ENCODE measurements around the gene IGFALS.

The IGFALS gene

GRCh38 chr16:1790261-1790610, 3.3 kb downstream of the IGFALS start:
- no peaks in the 10 kb centered on the region for H3K4me1 ChIP-seq
- no peaks in the 10 kb centered on the region for H3K9me3 ChIP-seq
- DNase-seq (ENCODE audit: low spot score in 2 of 2), result no peak
- H3K36me3 ChIP-seq (replicated peaks), result peaks cover 6% of the 10 kb centered on the region; the same call in 1 of the 2 replicates
- in situ Hi-C loops (cut with MboI; ENCODE audit: low sequenced_read_pairs), result no loop called here
- no peaks in the 10 kb centered on the region for H3K27me3 ChIP-seq (ENCODE audit: low read depth)
- no peak overlapping the region for H3K4me3 ChIP-seq

DNA sequence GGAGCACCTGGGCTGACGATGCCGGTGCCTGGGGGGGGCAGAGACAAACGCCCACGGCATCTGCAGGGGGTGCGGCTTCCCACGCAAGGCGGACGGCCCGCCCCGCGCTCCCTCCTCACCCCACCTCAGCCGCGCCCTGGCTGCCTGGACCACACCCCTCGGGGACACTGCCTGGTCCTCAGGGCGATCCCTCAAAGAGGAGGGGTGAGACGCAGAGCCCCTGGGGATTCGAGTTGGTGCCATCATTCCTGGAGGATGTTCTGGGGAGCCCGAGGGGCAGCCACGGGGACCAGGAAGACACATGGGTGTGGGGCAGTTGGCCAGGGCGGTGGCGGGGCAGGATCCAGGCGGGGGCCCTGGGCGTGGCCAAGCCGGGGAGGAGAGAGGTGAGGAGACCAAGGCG, 3.9 kb downstream of the IGFALS start:
- Histone ChIP-seq H3K36me3 (replicated peaks) (peaks cover 6% of the 10 kb centered on the region), H3K27me3 (ENCODE audit: low read depth) (no peaks in the 10 kb centered on the region), H3K4me3 (no peak overlapping the region), H3K9me3 (no peaks in the 10 kb centered on the region), H3K4me1 (no peaks in the 10 kb centered on the region)
- no peak for DNase-seq (ENCODE audit: low spot score in 2 of 2)
- in situ Hi-C loops (cut with MboI; ENCODE audit: low sequenced_read_pairs), result no loop called here

- no peak for DNase-seq (ENCODE audit: low spot score in 2 of 2)
- Histone ChIP-seq H3K36me3 (replicated peaks) (peaks cover 10% of the 10 kb centered on the region), H3K27me3 (ENCODE audit: low read depth) (no peaks in the 10 kb centered on the region), H3K9me3 (no peaks in the 10 kb centered on the region), H3K4me1 (no peaks in the 10 kb centered on the region), H3K4me3 (no peak overlapping the region)
- in situ Hi-C loops (cut with MboI; ENCODE audit: low sequenced_read_pairs), result no loop called here
Observed at GRCh38 chr16:1788708-1789100, 4.8 kb downstream of the IGFALS start.

- in situ Hi-C loops (cut with MboI; ENCODE audit: low sequenced_read_pairs), result no loop called here
- no peaks in the 10 kb centered on the region for H3K27me3 ChIP-seq (ENCODE audit: low read depth)
- H3K36me3 ChIP-seq (replicated peaks), result peaks cover 10% of the 10 kb centered on the region
- H3K4me1 ChIP-seq, result no peaks in the 10 kb centered on the region
- no peak overlapping the region for H3K4me3 ChIP-seq
- H3K9me3 ChIP-seq, result no peaks in the 10 kb centered on the region
- no peak for DNase-seq (ENCODE audit: low spot score in 2 of 2)
Observed at GRCh38 chr16:1788095-1788707, 5.3 kb downstream of the IGFALS start.

DNA sequence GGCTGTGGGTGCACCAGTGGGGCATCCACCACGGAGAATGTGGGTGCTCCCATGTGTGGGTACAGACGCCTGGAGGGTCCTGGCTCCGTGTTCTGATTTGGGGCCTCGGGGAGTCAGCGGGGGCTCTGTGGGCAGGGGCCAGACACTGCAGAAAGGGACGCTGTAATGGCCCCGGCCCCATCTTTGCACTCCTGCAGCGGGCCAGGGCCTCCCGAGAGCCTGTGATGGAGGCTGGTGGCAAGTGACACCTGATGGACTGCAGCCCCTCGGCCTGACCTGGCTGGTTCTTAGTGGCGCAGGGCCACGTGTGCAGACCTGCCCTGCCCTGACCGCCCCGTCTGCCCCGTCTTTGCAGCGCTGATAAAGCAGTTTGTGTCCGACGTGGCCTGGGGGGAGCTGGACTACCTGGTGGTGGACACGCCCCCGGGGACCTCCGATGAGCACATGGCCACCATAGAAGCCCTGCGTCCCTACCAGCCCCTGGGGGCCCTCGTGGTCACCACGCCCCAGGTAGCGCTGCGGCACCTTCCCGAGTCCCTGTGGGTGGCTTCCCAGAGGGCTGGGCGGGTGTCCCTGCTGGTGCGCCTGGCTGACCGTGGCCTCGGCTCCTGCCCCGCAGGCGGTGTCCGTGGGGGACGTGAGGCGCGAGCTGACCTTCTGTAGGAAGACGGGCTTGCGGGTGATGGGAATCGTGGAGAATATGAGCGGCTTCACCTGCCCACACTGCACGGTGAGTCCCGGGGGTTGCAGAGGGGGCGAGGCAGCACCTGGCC, 6.0 kb downstream of the IGFALS start:
- DNase-seq (ENCODE audit: low spot score in 2 of 2), result no peak
- in situ Hi-C loops (cut with MboI; ENCODE audit: low sequenced_read_pairs), result no loop called here
- H3K4me3 ChIP-seq, result no peak overlapping the region
- H3K27me3 ChIP-seq (ENCODE audit: low read depth), result no peaks in the 10 kb centered on the region
- H3K4me1 ChIP-seq, result no peaks in the 10 kb centered on the region
- peaks cover 10% of the 10 kb centered on the region for H3K36me3 ChIP-seq (replicated peaks)
- no peaks in the 10 kb centered on the region for H3K9me3 ChIP-seq

DNA sequence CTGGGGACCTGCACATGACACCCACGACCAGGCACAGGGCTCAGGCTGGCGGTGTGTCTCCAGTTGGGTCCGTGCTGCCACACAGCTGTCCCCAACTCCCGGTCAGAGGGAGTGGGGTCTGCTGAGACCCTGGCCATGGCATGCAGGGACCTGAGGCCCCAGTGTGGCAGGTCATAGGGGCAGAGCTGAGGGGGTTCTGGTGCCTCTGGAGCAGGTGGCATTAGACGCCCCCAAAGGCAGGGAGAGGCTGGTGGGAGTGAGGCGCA, 6.5 kb downstream of the IGFALS start:
- in situ Hi-C loops (cut with MboI; ENCODE audit: low sequenced_read_pairs), result no loop called here
- Histone ChIP-seq H3K36me3 (replicated peaks) (peaks cover 10% of the 10 kb centered on the region), H3K4me1 (no peaks in the 10 kb centered on the region), H3K9me3 (no peaks in the 10 kb centered on the region), H3K27me3 (ENCODE audit: low read depth) (no peaks in the 10 kb centered on the region), H3K4me3 (no peak overlapping the region)
- DNase-seq (ENCODE audit: low spot score in 2 of 2), result no peak

DNA sequence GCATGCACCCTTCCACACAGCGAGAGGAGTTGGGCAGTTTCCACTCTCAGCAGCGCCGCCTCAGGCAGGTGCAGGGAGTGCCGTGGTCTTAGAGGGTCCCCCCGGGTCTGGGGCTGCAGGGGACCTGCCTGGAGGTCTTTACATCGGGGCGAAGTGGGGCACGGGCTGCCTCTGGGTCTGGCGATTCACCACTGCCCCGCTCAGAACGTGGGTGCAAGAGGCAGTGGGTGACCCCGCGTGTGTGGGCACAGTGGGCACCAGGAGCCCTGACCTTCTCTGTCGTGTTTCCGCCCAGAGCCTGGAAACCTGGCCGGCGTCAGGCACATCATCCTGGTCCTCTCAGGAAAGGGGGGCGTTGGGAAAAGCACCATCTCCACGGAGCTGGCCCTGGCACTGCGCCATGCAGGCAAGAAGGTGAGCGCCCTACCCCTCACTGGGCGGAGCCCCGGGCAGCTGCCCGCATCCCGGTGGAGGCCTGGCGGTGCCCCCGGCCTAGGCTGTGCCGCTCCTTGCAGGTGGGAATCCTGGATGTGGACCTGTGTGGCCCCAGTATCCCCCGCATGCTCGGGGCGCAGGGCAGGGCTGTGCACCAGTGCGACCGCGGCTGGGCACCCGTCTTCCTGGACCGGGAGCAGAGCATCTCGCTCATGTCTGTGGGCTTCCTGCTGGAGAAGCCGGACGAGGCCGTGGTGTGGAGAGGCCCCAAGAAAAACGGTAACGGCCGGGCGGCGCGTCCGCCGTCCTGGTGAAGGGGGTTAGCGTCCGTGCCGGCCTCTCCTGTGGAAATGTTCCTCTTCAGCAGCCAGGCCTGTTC, 7.1 kb downstream of the IGFALS start:
- no peaks in the 10 kb centered on the region for H3K4me1 ChIP-seq
- H3K9me3 ChIP-seq, result no peaks in the 10 kb centered on the region
- H3K4me3 ChIP-seq, result no peak overlapping the region
- H3K27me3 ChIP-seq (ENCODE audit: low read depth), result no peaks in the 10 kb centered on the region
- DNase-seq (ENCODE audit: low spot score in 2 of 2), result peak in 1 of 2 experiments; percentile 13
- in situ Hi-C loops (cut with MboI; ENCODE audit: low sequenced_read_pairs), result no loop called here
- H3K36me3 ChIP-seq (replicated peaks), result peaks cover 10% of the 10 kb centered on the region

DNA sequence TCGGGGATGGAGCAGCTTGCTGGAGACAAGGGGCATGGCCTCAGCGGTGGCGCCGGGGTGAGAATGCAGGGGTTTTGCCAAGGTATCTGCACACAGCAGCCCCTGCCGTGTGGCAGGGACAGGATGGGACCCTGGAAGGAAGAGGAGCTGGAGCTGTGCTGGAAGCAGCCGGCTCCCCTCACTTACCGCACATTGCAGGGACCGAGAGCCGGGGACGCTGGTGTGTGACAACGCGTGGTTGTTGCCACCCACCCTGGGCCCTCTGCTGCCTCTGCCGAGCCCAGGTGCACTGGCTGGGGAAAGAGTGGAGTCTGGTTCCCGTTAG, 7.7 kb downstream of the IGFALS start:
- Histone ChIP-seq H3K27me3 (ENCODE audit: low read depth) (no peaks in the 10 kb centered on the region), H3K4me3 (no peak overlapping the region), H3K9me3 (no peaks in the 10 kb centered on the region), H3K4me1 (no peaks in the 10 kb centered on the region), H3K36me3 (replicated peaks) (peaks cover 10% of the 10 kb centered on the region)
- in situ Hi-C loops (cut with MboI; ENCODE audit: low sequenced_read_pairs), result no loop called here
- no peak for DNase-seq (ENCODE audit: low spot score in 2 of 2)

DNA sequence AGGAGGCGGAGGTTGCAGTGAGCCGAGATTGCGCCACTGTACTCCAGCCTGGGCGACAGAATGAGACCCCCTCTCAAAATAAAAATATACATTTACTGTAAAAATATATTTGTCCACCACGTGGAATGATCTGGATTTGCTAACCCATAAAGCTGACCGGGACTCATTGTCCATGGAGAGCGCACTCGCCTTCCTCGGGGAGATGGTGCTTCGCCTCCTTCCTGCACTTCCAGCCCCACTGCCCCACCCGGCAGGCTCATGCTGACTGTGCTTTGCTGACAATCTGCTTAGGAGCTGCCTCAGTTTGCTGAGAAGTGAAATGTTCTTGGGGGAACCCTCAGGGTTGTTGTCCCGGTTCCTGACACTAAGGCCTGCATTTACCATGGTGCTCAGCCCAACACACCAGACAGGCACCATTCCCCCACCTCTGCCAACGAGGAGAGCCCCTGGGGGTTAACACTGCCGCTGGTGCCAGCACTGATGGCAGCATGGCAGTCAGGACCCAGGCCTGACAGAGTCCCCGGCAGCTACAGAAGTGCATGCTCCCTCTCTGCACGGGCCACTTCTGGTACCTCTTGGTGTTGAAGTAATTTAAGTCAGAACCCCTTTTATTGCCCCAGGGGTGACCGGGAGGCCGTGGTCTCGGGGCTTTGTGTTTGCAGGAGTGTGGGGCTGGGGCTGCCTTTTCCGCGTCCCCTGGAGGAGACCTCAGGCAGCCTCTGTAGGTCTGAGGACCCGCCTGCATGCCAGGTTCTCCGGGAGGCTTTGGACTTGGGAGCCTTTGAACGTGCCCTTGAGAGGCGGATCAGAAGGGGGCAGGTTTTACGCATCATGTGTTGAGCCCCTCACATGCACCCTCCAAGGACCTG, 8.3 kb downstream of the IGFALS start:
- Histone ChIP-seq H3K27me3 (ENCODE audit: low read depth) (no peaks in the 10 kb centered on the region), H3K4me3 (no peak overlapping the region), H3K4me1 (no peaks in the 10 kb centered on the region), H3K9me3 (no peaks in the 10 kb centered on the region), H3K36me3 (replicated peaks) (peaks cover 10% of the 10 kb centered on the region)
- in situ Hi-C loops (cut with MboI; ENCODE audit: low sequenced_read_pairs), result no loop called here
- no peak for DNase-seq (ENCODE audit: low spot score in 2 of 2)

DNA sequence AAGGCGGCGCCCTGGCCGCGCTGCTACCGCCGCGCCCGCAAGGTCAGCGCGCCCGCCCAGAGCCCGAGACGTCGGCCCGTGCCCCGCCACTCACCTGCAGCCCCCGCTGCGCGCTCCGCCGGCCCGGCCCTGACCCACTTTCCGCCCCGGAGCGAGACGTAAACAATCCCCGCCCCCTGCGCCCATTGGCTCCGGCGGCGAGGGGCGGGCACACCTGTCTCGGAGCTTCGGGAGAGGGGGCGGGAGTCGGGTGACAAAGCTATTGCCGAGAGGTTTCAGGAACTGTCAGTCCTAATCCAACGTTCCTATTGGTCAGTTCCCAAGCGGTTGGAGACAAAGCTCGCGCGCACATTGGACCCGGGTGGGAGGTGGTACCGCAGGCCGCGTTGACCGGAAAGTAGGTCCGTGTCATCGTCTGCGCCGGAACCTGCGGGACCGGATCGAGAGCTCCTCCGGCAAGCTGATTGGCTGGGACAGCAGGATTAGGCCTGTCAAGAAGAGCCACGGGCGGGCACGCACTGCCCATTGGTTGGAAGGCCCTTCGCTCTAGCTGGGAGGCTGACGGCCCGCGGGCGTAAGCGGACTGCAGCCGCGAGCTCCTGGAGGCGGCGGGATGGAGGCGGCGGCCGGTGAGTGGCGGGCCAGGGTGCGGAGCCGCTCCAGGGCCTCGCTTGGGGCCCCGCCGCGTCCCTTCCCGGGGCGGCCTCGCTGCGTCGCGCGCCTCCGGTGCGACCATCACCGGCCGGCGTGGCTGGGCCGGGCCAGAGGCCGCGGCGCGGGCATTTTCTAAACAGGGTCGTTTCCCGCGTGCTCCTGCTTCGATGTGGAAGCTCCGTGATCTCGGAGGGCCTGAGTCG, 10.9 kb downstream of the IGFALS start, which contains the start of the genes NUBP2 and SPSB3:
TSS of gene NUBP2 (plus strand) at position 553 of the 857 bp plus-strand sequence. CDS start at position 614, 61 bp downstream.
TSS of gene SPSB3 (minus strand) at position 164 of the 857 bp plus-strand sequence. CDS start 1,088 bp downstream, outside the sequence.
- H3K4me3 ChIP-seq, result peak within 1 kb of the TSS; percentile 76
- DNase-seq (ENCODE audit: low spot score in 2 of 2), result peak; percentile 99
- in situ Hi-C loops (cut with MboI; ENCODE audit: low sequenced_read_pairs), result no loop called here
- no peaks in the 10 kb centered on the region for H3K4me1 ChIP-seq
- no peaks in the 10 kb centered on the region for H3K27me3 ChIP-seq (ENCODE audit: low read depth)
- H3K36me3 ChIP-seq (replicated peaks), result peaks cover 8% of the 10 kb centered on the region
- H3K9me3 ChIP-seq, result no peaks in the 10 kb centered on the region

GRCh38 chr16:1781758-1782407, 11.6 kb downstream of the IGFALS start:
- no peak for DNase-seq (ENCODE audit: low spot score in 2 of 2)
- Histone ChIP-seq H3K9me3 (no peaks in the 10 kb centered on the region), H3K4me1 (no peaks in the 10 kb centered on the region), H3K4me3 (peak overlapping the region; percentile 76), H3K36me3 (replicated peaks) (peaks cover 14% of the 10 kb centered on the region), H3K27me3 (ENCODE audit: low read depth) (no peaks in the 10 kb centered on the region)
- in situ Hi-C loops (cut with MboI; ENCODE audit: low sequenced_read_pairs), result no loop called here

- DNase-seq (ENCODE audit: low spot score in 2 of 2), result no peak
- in situ Hi-C loops (cut with MboI; ENCODE audit: low sequenced_read_pairs), result no loop called here
Observed at GRCh38 chr16:1781254-1781653, 12.3 kb downstream of the IGFALS start.

More at GRCh38 chr16:1781254-1781653, 12.3 kb downstream of the IGFALS start:
- peak overlapping the region; percentile 76 for H3K4me3 ChIP-seq
- peaks cover 14% of the 10 kb centered on the region for H3K36me3 ChIP-seq (replicated peaks)
- H3K4me1 ChIP-seq, result no peaks in the 10 kb centered on the region
- H3K27me3 ChIP-seq (ENCODE audit: low read depth), result no peaks in the 10 kb centered on the region
- no peaks in the 10 kb centered on the region for H3K9me3 ChIP-seq
